ENCODE results near the gene CRYGB. TPM values are rescaled to one million over a fixed set of nuclear protein-coding genes. Genes with fewer than 3 reads are reported as not detected.
"Not testable (repeated sequence)": the region's sequence is repeated elsewhere in the genome, so short reads cannot be mapped to it uniquely, and the experiment has no call there.

CRYGB gene
- total RNA-seq, 4 donors from 2014 or later: not detected

DNA sequence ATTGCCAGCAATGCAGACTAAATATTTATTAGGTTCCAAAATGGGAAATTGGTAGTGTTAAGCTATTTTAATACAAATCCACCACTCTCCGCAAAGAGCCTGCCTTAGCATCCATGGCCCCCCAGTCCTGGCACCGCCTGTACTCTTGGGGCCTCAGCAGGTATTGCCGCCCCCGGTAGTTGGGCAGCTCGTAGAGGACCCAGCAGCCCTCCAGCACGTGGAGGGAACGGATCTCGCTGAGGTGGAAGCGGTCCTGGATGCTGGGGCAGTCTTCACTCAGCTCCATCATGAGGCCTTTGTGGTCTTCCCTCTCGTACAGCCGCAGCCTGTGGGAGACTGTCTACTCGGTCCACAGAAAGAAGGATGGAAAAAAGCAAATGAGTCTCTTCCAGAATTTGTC is 17.8 kb downstream of the CRYGB start:
- Histone ChIP-seq H3K9me3 (no peaks in the 10 kb centered on the region), H3K36me3 (no peaks in the 10 kb centered on the region), H3K4me1 (peaks cover 0 to 8% (median 4%) of the 10 kb centered on the region in 3 donors), H3K4me3 (no peak overlapping the region), H3K27ac (no peak overlapping the region), H3K27me3 (peaks cover 36% of the 10 kb centered on the region)
- ATAC-seq: no peak
- TF ChIP-seq POLR2A (IDR thresholded peaks at IDR 0.05) (no peak), EP300 (IDR thresholded peaks at IDR 0.05) (no peak), POLR2AphosphoS5 (IDR thresholded peaks at IDR 0.05) (no peak)
- TF ChIP-seq, protein P1, sequence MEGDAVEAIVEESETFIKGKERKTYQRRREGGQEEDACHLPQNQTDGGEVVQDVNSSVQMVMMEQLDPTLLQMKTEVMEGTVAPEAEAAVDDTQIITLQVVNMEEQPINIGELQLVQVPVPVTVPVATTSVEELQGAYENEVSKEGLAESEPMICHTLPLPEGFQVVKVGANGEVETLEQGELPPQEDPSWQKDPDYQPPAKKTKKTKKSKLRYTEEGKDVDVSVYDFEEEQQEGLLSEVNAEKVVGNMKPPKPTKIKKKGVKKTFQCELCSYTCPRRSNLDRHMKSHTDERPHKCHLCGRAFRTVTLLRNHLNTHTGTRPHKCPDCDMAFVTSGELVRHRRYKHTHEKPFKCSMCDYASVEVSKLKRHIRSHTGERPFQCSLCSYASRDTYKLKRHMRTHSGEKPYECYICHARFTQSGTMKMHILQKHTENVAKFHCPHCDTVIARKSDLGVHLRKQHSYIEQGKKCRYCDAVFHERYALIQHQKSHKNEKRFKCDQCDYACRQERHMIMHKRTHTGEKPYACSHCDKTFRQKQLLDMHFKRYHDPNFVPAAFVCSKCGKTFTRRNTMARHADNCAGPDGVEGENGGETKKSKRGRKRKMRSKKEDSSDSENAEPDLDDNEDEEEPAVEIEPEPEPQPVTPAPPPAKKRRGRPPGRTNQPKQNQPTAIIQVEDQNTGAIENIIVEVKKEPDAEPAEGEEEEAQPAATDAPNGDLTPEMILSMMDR (IDR thresholded peaks at IDR 0.05): no peak
- 88 to 94% methylated on average over 5 of the region's 12 CpGs for WGBS, 2 donors (ENCODE audit: low coverage in 1 of 2)

DNA sequence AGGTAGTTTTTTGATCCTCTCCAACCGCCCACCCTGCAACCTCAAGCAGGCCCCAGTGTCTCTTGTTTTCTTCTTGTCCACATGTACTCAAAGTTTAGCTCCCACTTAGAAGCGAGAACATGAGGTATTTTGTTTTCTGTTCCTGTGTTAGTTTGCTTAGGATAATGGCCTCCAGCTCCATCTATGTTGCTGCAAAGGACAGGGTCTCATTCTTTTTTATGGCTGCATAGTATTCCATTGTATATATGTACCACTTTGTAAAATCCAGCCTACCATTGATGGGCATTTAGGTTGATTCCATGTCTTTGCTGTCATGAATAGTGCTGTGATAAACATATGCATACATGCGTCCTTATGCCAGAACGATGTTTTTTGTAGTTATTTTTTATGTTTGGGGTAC is 18.9 kb downstream of the CRYGB start:
- Histone ChIP-seq H3K27me3 (peaks cover 41% of the 10 kb centered on the region), H3K4me3 (no peak overlapping the region), H3K36me3 (no peaks in the 10 kb centered on the region), H3K9me3 (no peaks in the 10 kb centered on the region), H3K4me1 (peaks cover 0 to 8% (median 4%) of the 10 kb centered on the region in 3 donors), H3K27ac (no peak overlapping the region)
- TF ChIP-seq, protein P1 (IDR thresholded peaks at IDR 0.05): no peak
- TF ChIP-seq POLR2AphosphoS5 (IDR thresholded peaks at IDR 0.05): no peak
- TF ChIP-seq POLR2A (IDR thresholded peaks at IDR 0.05): no peak
- TF ChIP-seq EP300 (IDR thresholded peaks at IDR 0.05): no peak
- 83 to 94% methylated on average over 4 of the region's 4 CpGs for WGBS, 2 donors (ENCODE audit: low coverage in 1 of 2)
- no peak for ATAC-seq

DNA sequence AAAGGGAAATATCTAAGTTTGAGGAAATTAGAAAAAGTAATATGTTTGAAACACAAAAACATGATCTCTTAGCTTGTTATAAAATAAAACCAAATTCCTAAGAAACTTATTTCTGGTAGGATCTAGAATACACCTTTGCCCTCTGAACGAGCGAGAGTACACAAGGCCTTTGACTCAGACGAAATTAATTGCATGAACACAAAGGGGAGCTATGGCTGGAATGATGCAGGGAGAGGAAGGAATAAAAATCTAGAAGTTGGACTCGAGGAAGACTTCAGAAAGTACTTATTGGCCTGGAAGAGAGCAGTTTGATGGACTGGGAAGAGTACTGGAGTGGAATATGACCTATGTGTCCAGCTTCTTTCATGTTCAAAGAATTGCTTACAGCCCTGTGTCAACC is 20.7 kb downstream of the CRYGB start:
- WGBS, 2 donors (ENCODE audit: low coverage in 1 of 2): 83 to 88% methylated on average over 4 of the region's 4 CpGs
- no peaks in the 10 kb centered on the region for H3K9me3 ChIP-seq
- peaks cover 0 to 8% (median 4%) of the 10 kb centered on the region in 3 donors for H3K4me1 ChIP-seq

DNA sequence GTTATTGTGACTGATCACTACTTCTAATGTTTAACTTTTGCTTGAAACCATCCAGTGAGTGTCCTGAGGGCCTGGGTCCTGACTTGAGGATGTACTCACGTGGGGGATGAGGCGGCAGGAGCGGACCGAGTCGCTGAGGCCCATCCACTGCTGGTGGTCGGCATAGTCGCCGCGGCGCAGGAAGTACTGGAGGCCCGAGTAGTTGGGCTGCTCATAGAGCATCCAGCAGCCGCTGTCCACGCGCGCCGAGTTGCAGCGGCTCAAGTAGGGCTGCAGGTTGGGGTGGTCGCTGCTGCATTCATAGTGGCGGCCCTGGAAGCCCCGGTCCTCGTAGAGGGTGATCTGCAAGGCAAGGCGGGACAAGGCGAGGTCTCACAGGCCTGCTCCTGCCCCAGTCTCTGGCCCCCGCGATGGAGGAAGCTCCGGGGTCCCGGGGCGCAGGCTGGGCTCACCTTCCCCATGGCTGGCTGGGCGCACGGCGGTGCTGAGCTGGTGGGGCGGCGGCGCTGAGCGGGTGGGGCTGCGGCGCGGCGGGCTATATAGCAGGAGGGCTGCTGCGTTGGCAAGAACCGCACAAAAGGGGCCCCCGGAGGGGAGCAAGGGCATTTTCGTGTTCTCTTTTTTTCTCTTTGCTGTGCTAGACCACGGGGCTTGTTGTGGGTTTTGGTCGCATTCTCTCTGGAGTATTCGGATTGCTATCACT is 21.8 kb downstream of the CRYGB start, which contains the start of gene CRYGD:
CRYGD (minus strand) TSS at position 512 of the 703 bp plus-strand sequence; CDS start at position 461, 51 bp downstream.
- peak within 1 kb of the TSS in 1 of 2 donors; percentile 32 for H3K4me3 ChIP-seq
- ATAC-seq: peak; percentile 36
- WGBS, 2 donors (ENCODE audit: low coverage in 1 of 2): 0 to 31% methylated on average over 3 to 9 of the region's 46 CpGs

More for the DNA sequence above, 20.7 kb downstream of the CRYGB start:
- no peaks in the 10 kb centered on the region for H3K36me3 ChIP-seq
- H3K27me3 ChIP-seq: peaks cover 41% of the 10 kb centered on the region
- H3K4me3 ChIP-seq: no peak overlapping the region
- TF ChIP-seq POLR2AphosphoS5 (IDR thresholded peaks at IDR 0.05) (no peak), EP300 (IDR thresholded peaks at IDR 0.05) (no peak)
- no peak overlapping the region for H3K27ac ChIP-seq
- no peak for ATAC-seq

DNA sequence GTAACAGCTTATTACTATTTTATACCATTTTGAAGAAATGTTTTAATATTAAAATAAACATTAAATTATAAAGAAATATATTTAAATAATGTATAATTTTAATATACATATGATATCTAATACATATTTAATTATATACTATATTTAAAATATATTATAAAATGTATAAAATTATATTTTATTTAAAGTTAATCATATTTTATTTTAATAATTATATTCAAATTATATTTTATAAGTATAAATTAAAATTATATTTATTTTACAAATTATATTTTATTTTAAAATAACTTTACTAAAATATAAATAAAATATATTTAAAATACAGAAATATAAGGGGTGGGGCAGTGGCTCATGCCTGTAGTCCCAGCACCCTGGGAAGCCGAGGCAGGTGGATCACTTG is 23.7 kb downstream of the CRYGB start:
- H3K27me3 ChIP-seq: peaks cover 34% of the 10 kb centered on the region
- H3K9me3 ChIP-seq: no peaks in the 10 kb centered on the region
- no peak for ATAC-seq
- no peak overlapping the region for H3K27ac ChIP-seq
- H3K4me3 ChIP-seq: no peak overlapping the region
- TF ChIP-seq POLR2A (IDR thresholded peaks at IDR 0.05) (no peak), POLR2AphosphoS5 (IDR thresholded peaks at IDR 0.05) (no peak), EP300 (IDR thresholded peaks at IDR 0.05) (no peak)
- TF ChIP-seq, protein P1 (IDR thresholded peaks at IDR 0.05): no peak
- WGBS, 2 donors (ENCODE audit: low coverage in 1 of 2): 100% methylated on average over 1 of the region's 1 CpG
- no peaks in the 10 kb centered on the region for H3K36me3 ChIP-seq
- peaks cover 0 to 8% (median 4%) of the 10 kb centered on the region in 3 donors for H3K4me1 ChIP-seq

More for the DNA sequence above, 21.8 kb downstream of the CRYGB start, which contains the start of gene CRYGD:
- H3K27ac ChIP-seq, H3K4me1 ChIP-seq, H3K36me3 ChIP-seq, H3K9me3 ChIP-seq: not testable (repeated sequence)
- peaks cover 41% of the 10 kb centered on the region for H3K27me3 ChIP-seq

DNA sequence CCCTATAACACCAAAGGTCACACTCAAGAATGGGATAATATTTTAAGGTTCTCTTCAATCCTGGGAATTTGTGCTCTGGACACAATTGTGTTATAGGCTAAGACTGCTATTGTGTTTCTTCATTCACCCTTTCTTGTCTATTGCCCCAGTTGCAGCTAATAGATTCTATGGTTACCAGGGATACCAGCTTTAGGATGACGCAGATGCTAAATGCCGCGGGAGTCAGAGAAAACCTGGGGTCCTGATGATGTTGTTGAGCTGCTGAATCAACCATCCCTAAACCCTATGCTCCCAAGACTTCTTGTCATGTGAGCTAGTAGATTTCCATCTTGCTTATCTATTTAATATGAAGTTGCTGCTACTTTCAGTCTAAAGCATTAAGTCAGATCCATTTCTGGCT is 27.0 kb downstream of the CRYGB start:
- no peak overlapping the region for H3K4me3 ChIP-seq
- peaks cover 17% of the 10 kb centered on the region for H3K27me3 ChIP-seq
- H3K36me3 ChIP-seq: no peaks in the 10 kb centered on the region
- no peak overlapping the region for H3K27ac ChIP-seq
- H3K4me1 ChIP-seq: peaks cover 0 to under 1% (median 0%) of the 10 kb centered on the region in 3 donors
- H3K9me3 ChIP-seq: no peaks in the 10 kb centered on the region
- TF ChIP-seq EP300 (IDR thresholded peaks at IDR 0.05) (no peak), POLR2A (IDR thresholded peaks at IDR 0.05) (no peak)
- WGBS, 2 donors (ENCODE audit: low coverage in 1 of 2): 80 to 93% methylated on average over 2 to 3 of the region's 3 CpGs
- no peak for ATAC-seq

DNA sequence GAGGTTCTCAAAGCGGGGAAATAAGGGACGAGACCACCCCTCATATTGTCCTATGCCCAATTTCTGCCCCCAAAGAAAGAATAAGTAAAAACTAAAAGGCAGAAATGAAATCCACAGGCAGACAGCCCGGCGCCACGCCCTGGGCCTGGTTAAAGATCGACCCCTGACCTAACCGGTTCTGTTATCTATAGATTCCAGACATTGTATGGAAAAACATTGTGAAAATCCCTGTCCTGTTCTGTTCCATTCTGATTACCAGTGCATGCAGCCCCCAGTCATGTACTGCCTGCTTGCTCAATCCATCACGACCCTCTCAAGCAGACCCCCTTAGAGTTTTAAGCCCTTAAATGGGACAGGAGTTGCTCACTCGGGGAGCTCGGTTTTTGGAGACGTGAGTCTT is 28.6 kb downstream of the CRYGB start:
- not testable (repeated sequence) for H3K4me3 ChIP-seq, H3K27ac ChIP-seq, H3K4me1 ChIP-seq, H3K36me3 ChIP-seq, H3K9me3 ChIP-seq, ATAC-seq
- 89 to 93% methylated on average over 6 to 10 of the region's 11 CpGs for WGBS, 2 donors (ENCODE audit: low coverage in 1 of 2)
- peaks cover 20% of the 10 kb centered on the region for H3K27me3 ChIP-seq

Data from gastroesophageal sphincter (tissue), 4 donors.